Activated CD4-positive, CD25-positive, alpha-beta regulatory T cell treated with anti-CD3 and anti-CD28 coated beads, Interleukin-2, amount 50 U/mL, for 24 hours (primary cell): ENCODE data around the gene MYO19.
"Not testable (repeated sequence)": the region's sequence is repeated elsewhere in the genome, so short reads cannot be mapped to it uniquely, and the experiment has no call there.

ENCODE experiments used
- ATAC-seq, 2 donors: fragments of 150-1000 bp; cut with Tn5 transposase; one replicate each; pipeline ENCODE4 v1.10.0; 2021; ENCODE audit warnings: mild to moderate bottlenecking in 1 of 2, moderate library complexity in 1 of 2

Gene MYO19

DNA sequence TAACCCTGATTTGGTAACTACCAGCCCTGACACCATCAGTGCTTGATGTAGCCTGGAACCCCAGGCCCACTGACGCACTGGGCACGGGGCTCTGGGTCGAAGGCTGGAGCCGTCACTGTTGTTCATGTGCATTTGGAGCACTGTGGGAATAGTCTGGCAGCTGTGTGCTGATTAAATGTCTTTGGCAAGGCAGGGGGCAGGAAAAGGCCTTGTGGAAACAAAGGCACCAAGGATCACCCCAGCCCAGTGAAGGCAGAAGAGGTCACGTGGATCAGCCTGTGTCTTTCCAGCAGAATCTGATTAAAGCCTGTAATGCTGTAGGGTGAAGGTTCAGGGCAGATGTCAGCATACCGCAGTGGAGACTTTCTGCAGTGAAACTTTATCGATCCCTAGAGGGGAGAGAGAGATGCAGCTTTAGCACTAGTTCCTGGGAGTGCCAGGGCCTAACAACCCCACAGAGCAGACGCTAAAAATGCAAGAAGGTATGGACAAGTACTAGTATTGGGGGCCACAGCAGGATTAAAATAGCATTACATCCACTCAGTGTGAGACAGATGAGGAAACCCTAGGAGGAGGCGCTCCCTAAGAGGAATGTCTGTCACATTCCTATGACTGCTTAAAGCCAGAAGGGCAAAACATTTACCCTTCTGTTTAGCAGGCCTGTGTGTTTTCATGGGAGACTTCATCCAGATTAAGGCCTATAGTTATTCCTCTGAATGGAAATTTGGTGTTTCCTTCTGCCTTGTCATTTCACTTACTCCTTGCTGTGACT is 38.5 kb downstream of the MYO19 start:
- no peak for ATAC-seq

DNA sequence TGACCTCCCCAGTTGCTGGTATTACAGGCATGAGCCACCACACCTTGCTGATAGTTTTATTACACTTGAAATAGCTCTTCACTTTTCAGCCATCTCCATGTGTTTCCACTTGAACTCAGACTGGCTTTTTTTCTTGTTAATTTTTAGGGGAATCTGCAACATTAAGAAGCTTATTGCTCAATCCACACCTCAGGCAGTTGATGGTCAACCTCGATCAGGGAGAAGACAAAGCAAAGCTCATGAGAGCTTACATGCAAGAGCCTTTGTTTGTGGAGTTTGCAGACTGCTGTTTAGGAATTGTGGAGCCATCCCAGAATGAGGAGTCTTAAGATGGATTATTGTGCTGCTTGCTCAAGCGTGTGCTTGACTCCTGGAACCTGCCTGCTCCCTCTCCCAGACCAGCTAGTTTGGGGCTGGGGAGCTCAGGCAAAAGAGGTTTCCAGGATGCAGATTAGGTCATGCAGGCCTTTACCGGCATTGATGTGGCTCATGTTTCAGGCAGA is 39.5 kb downstream of the MYO19 start:
- no peak for ATAC-seq

DNA sequence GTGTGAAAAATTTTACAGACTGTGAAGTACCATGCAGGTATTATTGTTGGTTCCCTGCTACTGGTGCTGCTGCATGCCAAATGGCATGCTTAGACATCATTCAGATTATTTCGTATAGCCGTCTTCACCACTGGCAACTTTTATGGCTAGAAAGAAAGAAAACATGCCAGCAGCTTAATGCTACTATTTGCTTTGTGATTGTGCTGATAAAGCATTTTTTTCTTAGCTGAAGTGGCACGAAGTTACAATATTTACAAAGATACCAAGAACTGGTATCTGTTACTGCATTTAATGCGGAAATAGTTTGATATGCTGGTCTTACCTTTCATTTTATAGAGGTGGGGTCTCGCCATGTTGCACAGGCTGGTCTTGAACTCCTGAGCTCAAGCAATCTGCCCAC is 40.0 kb downstream of the MYO19 start:
- no peak for ATAC-seq

DNA sequence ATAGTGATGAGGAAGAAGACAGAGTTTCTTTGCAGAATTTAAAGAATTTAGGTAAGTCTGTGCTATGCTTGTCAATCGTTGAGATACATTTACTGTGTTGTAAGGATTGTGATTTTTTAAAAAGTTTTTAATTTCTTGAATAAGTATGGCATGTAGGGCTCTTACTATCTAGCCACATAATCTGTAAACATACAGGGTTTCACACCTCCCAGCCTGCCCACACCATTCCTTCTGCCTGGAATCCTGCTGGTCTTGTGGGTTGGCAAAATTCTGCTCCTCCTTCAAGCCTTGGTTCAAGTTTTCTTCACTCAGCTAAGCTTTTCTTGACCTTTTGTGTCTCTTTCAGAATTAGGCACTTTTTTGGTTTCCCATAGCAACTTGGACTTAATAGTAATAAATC is 40.7 kb downstream of the MYO19 start:
- ATAC-seq = no peak

DNA sequence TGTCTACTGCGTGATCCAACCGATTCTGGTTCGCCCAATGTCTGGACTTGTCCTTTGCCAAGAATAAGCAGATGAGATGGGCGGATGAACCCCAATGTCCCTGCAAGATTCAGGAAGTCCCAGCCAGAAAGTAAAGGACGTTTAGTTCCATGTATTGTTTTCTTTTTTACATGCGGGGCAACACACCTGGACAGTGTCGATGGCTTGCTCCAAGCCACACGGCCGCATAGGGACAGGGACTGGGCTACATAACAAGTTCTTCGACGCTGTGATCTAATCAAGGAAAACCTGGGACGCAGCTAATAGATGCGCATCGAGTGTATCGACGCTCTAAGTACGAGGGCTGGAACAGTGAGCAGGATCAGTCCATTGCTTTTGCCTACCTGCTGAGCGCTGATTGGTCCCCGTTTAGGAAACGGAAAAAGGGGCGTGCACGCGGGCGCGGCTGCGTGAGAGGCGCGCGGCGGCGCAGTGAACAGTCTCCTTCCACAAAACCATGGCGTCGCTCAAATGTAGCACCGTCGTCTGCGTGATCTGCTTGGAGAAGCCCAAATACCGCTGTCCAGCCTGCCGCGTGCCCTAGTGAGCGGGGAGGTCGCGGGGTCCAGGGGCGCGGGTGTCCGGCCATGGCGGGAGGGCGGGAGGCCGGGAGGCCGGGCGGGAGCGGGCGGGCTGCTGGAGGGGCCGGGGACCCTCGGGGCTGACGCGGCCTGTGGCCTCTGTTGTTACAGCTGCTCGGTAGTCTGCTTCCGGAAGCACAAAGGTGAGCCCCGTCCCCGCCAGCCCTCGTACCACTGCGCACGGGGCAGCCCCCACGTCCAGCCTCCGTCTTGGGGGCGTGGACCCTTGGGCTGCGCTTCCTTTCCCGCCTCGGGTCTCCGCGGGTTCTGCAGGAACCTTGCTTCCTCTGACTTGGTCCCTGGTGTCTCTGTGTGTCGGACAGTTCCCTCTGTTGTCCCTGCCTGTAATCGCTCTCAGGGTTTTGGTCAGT is 48.2 kb downstream of the MYO19 start, which contains the start of gene ZNHIT3:
TSS of gene ZNHIT3 (plus strand) at position 478 of the 991 bp plus-strand sequence. CDS start at position 497, 19 bp downstream.
- peak; percentile 95 to 96 for ATAC-seq

DNA sequence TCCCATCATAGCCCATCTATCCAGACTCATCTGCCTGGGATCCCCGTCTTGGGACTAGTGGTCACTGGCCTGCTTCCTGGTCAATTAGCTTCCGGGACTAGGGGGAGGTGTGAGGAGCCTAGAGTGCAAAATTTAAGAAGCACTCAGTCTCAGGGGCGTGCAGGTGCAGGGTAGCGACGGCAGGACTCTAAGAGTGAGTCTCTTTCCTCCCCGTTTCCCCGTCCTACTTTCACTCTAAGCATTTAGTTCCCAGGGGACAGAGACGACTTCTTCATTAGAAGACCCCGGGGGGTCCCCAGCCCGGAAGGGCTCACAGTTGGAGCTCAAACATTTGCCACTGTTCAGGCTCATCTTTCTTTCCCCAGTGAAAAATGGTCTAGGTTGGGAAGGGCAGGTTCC is 48.9 kb downstream of the MYO19 start:
- no peak for ATAC-seq

DNA sequence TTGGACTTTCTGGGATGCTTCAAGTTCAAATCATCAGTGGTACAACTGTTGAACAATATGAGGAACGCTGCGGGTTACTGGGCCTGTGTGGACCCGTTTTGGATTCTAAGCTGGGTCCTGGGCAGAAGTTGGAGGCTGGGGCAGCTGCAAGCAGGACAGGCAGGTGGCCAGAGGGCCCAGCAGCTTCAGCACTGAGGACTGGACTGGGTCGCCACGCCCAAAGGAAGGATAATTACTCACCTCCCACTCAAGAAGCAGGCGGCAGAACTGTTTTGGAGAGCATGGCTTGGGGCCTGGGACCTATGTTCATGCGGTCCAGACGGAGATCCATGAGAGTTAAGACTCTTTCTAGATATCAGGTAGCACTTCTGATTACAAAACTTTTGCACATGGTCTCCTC is 49.6 kb downstream of the MYO19 start:
- no peak for ATAC-seq

DNA sequence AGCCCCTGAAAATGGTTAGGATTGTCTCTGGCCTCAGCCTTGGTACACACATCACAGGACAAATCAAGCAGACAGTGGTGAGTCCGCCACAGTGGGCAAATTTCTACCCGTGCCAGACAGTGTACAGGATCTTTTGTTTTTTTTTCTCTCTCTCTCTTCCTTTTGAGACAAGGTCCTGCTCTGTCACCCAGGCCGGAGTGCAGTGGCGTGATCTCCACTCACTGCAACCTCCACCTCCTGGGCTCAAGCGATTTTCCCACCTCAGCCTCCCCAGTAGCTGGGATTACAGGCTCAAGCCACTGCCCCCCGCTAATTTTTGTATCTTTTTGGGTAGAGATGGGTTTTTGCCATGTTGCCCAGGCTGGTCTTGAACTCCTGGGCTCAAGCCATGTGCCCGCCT is 50.6 kb downstream of the MYO19 start:
- ATAC-seq = not testable (repeated sequence)

DNA sequence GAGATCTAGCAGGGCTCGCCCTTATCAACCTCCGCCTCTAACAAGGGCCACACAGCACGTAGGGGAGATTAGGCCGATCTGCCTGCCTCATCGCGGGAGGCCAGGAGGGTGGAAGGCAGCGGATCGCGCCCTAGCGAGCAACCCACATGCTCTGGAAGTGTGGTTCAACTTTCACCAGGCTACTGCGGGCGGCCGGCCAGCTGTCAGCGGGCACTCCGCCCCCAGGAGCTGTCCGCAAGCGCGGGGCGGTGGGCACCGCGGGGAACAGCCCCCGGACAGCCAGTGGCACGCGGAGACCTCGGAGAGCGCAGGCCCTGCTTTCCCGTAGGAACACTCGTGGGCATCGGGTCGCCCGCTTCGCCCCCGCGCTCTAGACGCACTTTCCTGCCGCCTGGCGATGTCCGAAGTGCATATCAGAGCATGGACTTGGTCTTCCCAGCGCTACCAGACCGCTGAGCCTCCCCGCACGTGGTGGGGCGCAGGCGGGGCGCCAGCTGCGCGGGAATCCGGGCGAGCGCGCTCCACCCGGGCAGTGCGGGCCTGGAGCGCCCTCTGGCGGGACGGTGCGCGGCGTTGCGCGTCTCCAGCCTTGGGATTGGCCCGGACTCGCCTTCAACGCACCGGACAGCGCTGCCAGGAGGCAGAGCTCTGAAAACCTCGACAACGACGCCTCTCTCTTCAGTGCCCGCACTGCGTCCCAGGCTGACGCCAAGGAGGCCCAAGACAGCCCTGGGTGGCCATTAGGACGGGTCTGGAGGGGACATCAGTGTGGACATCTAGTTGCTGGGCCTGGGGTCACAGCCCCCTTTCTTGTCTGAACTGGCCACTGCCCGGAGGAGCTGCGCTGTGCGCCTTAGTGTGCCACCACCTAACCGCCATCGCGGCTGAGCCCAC is 51.8 kb downstream of the MYO19 start:
- ATAC-seq = peak; percentile 67 to 69

DNA sequence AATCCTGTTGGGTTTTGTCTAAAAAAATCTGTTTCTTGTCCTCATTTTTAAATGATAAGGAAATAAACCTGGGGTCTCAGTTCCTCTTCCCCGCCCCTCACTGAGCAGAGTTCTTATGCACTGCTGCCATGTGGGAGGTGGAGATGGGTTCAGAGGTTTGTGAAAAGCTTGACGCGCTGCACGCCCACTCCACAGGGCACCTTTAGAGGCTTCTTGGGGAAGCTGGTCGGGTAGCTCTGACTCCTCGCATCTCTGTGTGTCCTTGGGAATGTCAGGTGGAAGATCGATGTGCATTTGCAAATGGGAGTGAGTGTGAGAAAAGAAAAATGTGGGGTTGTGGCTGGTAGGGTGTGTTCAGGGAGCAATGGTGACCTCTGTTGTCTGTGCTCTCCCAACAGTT is 52.8 kb downstream of the MYO19 start:
- no peak for ATAC-seq

DNA sequence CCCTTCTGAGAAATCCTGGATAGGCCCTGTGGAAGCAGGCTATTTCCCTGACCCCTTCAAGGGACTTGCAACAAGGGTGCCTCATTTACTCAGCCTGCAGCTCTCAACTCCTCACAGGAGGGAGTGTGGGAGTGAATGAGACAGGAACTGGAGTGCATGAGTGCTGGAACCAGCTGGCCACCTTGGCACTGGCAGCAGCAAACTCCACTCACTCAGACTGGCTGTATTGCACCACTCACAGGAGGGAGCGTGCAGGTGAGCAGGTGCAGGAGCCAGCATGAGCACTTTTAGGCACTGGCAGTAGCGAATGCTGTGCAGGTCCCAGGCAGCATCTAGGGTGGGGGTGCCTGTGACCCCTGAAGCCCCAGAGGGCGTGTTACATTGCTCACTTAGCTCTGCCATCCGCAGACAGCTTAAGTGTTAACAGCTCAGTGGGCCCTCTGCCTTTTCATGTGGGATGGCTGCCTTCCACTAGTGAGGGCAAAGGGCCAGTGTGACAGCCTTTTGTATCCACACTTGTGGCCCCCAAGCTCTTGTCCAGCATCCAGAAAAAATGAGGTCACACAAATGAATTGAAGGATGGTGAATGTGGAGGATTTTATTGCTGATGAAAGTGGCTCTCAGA is 59.2 kb downstream of the MYO19 start:
- no peak for ATAC-seq

DNA sequence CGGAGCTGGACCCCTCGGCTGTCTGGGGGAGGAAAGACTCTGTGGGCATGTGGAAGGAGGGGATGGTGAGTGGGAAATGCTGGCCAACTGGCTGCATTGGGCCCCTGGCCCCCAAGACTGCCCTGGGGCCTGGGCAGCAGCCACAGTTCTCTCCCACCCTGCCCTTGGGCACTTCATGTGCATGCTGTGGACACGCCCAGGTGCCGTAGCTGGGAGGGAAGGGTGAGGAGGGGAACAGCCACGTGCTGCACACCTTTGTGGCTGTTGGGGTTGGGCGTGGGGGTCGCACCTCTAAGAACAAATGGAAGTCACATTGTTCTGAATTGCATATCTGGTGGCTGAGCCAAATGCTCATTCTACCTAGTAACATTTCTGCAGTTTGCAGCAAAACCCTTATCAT is 60.1 kb downstream of the MYO19 start:
- no peak for ATAC-seq

DNA sequence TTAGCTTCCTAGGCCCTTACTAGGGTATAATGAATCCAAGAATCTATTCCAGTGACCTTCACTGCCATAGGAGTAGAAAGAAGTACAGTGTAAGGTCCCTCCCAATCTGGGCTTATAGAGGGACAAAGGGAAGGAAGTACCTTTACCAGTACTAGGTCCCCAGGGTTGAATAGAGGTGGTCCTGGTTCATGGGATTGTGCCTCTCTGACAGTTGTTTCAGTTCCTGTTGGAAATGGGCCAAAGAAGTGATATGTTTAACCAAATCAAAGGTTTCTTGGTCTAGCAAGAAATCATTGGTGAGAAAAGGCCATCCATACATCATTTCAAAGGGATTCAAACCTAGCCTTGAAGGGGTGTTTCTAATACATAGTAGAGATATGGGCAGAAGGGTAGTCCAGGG is 64.2 kb downstream of the MYO19 start:
- no peak for ATAC-seq

DNA sequence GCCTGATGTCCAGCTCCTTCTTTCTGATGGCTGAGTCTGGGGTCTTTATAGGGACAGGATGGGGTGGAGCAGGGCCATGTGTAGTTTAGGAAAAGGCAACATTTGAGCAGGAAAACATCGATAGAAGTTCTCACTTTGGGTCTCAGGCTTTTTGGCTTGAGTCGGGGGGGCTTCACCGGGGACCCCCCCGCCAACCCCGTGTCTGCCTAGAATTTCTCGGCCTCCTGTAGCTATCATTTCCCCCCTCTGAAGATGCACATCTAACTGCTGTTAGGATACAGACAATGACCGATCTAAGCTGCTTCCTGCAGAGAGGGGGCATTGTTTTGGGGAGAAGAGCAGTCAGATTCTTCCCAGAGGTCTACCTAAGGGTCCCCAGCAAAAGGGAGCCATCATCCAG is 64.9 kb downstream of the MYO19 start:
- ATAC-seq = no peak

DNA sequence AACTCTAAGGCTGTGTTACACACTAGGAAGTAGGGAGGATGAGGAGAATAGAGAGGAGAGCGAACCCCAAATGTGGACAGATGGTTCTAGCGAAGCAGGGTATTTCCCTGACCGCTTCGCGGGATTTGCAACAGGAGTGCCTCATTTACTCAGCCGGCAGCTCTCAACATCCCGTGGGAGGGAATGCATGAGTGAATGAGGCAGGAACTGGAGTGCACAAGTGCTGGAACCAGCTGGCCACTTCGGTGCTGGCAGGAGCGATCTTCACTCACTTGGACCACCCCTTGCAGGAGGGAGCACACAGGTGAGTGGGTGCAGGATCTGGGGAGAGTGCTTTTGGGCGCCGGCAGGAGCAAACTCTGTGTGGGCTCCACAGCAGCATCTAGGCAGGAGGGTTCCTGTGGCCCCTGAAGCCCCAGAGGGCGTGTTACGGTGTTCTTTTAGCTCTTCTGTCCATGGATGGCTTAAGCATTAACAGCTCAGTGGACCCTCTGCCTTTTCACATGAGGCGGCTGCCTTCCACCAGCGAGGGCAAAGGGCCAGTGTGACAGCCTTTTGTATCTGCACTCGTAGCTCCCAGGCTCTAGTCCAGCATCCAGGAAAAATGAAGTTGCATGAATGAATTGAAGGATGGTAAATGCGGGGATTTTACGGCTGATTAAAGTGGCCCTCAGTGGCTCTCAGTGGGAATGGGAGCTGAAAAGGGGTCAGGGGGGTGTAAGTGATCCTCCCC is 65.6 kb downstream of the MYO19 start:
- no peak for ATAC-seq

DNA sequence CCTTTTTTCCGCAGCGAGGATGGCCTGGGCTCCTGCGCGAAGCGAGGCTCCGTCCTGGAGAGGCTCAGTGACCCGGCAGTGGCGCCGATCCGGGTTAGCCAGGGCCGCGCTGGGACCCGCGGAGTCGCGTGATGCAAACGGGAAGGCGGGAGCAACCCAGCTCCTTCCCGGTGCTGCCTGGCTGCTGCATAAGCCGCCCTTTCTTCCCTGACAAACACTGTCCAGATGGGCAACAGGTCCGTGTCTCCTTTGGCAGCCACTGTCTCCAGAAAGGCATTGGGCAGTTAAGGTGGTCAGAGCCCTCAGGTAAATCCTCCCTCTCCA is 69.9 kb downstream of the MYO19 start:
- no peak for ATAC-seq

DNA sequence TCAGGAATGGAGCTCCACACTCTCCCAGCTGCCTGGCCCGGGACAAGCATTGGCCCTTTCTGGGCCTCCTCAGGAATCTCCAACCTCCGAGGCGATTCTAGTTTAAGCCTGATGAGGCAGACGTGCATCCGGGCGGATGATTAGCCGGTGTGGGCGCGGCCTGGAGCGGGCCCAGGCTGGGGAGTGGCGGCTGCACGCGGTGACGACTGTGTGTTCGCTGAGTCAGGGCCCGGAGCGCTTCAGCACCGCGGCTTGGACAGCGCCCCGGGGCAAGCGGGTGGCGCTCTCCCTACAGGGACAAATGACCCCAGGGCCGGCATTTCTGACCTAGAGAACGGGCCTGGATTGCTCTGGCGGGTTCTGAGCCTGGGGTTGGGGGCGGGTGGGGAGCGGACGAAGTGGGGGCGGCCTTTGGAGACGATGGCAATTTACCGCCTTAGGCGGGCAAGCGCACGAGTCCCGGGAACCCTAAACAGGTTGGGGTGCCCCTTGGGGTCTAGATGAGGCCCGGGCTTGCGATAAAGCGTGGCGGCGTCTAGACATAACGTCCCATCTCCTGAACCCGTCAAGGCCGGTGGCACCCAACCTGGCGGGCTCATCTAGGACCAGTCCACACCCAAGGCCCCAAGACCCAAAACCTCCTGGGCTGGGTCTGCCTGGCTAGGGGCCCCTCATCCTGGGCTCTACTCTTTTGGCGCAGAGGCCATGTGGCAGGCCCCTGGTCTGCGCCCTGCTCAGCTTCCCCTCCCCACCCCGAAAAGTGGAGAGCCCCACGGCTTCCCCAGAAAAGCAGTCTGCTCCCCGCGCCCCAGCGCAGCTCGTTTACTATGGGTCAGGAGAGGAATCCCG is 70.5 kb downstream of the MYO19 start:
- peak; percentile 85 to 86 for ATAC-seq

DNA sequence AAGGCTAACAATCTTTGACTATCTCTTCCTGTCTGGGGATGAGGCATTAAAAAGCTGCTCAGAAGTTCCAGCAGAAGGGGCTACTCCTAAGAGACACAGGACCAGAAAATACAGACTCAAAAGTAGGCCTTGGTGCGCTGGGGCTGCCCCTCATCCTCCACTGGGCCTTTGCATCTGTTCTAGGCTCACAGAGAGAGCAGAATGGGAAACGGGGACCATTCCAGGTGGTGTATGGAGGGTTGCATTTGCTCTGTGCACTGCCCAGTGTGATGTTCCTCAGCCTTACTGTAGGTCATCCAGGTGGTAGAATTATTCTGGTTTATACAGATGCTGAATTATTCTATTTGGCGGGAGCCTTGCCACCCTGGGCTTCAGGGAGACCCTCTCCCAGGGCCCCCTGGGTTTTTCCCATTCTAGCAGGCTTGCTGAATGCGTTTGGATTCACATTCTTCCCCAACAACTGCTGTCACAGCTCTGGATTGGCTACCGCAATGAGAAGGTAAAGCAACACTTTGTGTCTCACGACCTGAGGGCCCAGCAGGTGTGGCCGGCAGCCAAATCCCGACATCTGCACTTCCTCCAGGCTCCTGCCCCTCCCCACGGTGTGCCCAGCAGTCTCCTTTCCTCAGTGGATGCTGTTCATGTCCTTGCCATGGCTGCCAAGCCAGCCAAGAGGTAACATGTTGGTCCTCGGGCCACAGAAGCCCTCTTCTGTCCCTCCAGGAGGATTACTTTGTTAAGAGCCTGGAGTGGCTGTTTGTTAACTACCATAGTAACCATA is 73.1 kb downstream of the MYO19 start:
- no peak for ATAC-seq

DNA sequence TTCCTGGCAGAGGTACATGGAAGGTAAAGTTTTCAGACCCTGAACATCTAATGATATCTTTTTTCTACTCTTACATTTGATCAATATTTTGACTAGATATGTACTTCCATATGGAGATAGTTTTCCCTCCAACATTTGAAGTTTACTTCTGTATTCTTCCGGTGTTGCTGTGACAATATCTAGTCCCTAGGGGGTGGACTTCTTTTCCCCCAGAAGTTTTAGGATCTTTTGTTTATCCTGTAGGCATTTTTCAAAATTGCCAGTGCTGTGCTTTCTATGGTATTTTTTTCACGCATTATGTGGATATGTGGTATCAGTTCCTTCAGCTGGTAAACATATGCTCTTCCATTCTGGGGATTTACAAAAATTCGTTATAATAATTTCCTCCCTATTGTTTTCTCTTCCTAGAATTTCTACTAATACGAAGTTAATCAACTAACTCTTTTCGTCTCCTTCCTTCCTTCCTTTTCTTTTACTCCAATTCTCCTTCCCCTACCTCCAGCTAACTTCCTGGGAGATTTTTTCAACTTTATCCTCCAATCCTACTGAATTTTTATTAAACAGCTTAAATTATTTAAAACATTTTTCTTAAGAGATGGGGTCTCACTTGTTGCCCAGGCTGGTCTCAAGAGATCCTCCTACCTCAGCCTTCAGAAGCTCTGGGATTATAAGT is 74.3 kb downstream of the MYO19 start:
- no peak for ATAC-seq
